Upper lobe of right lung (tissue), 1 donor: Measurements from ENCODE around the gene MGA. TPM values are rescaled to one million over a fixed set of nuclear protein-coding genes. Genes with fewer than 3 reads are reported as not detected.

ENCODE experiments used
- ATAC-seq: fragments of 200-7000 bp; cut with Tn5 transposase; one replicate; pipeline ENCODE4 v1.9.1; 2020; ENCODE audit warnings: mild to moderate bottlenecking, moderate library complexity
- DNase-seq: peaks from one replicate; pipeline ENCODE4 v3.0.0-alpha.2; 2020
- H3K27ac ChIP-seq: fragments of 200-600 bp; one replicate; pipeline ENCODE4 v1.8.0; 2022
- H3K27me3 ChIP-seq: fragments of 200-600 bp; one replicate; pipeline ENCODE4 v1.8.0; 2022; ENCODE audit warnings: mild to moderate bottlenecking
- H3K36me3 ChIP-seq: fragments of 200-600 bp; one replicate; pipeline ENCODE4 v1.8.0; 2022
- H3K4me1 ChIP-seq: fragments of 200-600 bp; one replicate; pipeline ENCODE4 v1.8.0; 2022
- H3K4me3 ChIP-seq: fragments of 200-600 bp; one replicate; pipeline ENCODE4 v1.8.0; 2022; ENCODE audit warnings: mild to moderate bottlenecking
- H3K9me3 ChIP-seq: fragments of 200-600 bp; one replicate; pipeline ENCODE4 v1.8.0; 2022
- CTCF ChIP-seq: fragments of 200-600 bp; IDR thresholded peaks from one replicate; pipeline ENCODE4 v1.8.0; 2022; ENCODE audit warnings: antibody characterized with exemption
- intact Hi-C: fragments of 100-400 bp; cut with DNase I; formaldehyde crosslinking; loops from one replicate; pipeline ENCODE4 v1.11.0; 2022
- total RNA-seq: library from RNA; stranded (reverse); fragmentation: NEBNext Ultra II Directional; extraction: Animal tissue kit (Norgen Biotek cat#: 25700); gene quantifications from one replicate; pipeline ENCODE4 v1.2.1, GENCODE V29; 2021
- donor health status: DM: no; HTN: yes; CAD: no; lungs with severe emphysema.

MGA gene
- total RNA-seq, 1 donor from 2014 or later: 39.2 TPM

- H3K36me3 ChIP-seq: peaks cover 19% of the 10 kb centered on the region
- DNase-seq: no peak
- no peak for TF ChIP-seq CTCF
These were observed 148.9 kb downstream of the MGA start for GRCh38 chr15:41809121-41809520.

GRCh38 chr15:41809526-41810220, 149.5 kb downstream of the MGA start:
- Histone ChIP-seq H3K4me3 (no peak overlapping the region), H3K27ac (no peak overlapping the region), H3K36me3 (peaks cover 24% of the 10 kb centered on the region), H3K4me1 (no peaks in the 10 kb centered on the region), H3K27me3 (no peaks in the 10 kb centered on the region), H3K9me3 (no peaks in the 10 kb centered on the region)
- no peak for DNase-seq
- intact Hi-C loops: loop anchor here (5.0 kb wide), 1 partner anchor 37 kb away; the partner anchor contains the start of gene MAPKBP1
- no peak for TF ChIP-seq CTCF
- no peak for ATAC-seq

More at GRCh38 chr15:41809121-41809520, 148.9 kb downstream of the MGA start:
- Histone ChIP-seq H3K9me3 (no peaks in the 10 kb centered on the region), H3K27me3 (no peaks in the 10 kb centered on the region), H3K4me1 (no peaks in the 10 kb centered on the region), H3K27ac (no peak overlapping the region), H3K4me3 (no peak overlapping the region)
- no peak for ATAC-seq
- intact Hi-C loops: no loop called here

- H3K9me3 ChIP-seq: no peaks in the 10 kb centered on the region
- TF ChIP-seq CTCF: no peak
- DNase-seq (no peak), ATAC-seq (no peak)
- H3K4me3 ChIP-seq: no peak overlapping the region
- peaks cover 33% of the 10 kb centered on the region for H3K36me3 ChIP-seq
- intact Hi-C loops: loop anchor here (5.0 kb wide), 1 partner anchor 39 kb away; the partner anchor contains the start of gene MAPKBP1
- no peak overlapping the region for H3K27ac ChIP-seq
- no peaks in the 10 kb centered on the region for H3K4me1 ChIP-seq
- no peaks in the 10 kb centered on the region for H3K27me3 ChIP-seq
These were observed 150.6 kb downstream of the MGA start for GRCh38 chr15:41810651-41811431.

GRCh38 chr15:41811432-41812195, 151.4 kb downstream of the MGA start:
- Histone ChIP-seq H3K4me1 (no peaks in the 10 kb centered on the region), H3K27me3 (no peaks in the 10 kb centered on the region), H3K36me3 (peaks cover 41% of the 10 kb centered on the region), H3K4me3 (no peak overlapping the region), H3K9me3 (no peaks in the 10 kb centered on the region), H3K27ac (no peak overlapping the region)
- peak; percentile 89 for DNase-seq
- intact Hi-C loops: loop anchor here (5.0 kb wide), 1 partner anchor 39 kb away; the partner anchor contains the start of gene MAPKBP1
- ATAC-seq: peak; percentile 93
- TF ChIP-seq CTCF: peak; percentile 90

- no peak overlapping the region for H3K27ac ChIP-seq
- no peaks in the 10 kb centered on the region for H3K27me3 ChIP-seq
- peaks cover 50% of the 10 kb centered on the region for H3K36me3 ChIP-seq
- no peaks in the 10 kb centered on the region for H3K9me3 ChIP-seq
- H3K4me3 ChIP-seq: no peak overlapping the region
- H3K4me1 ChIP-seq: no peaks in the 10 kb centered on the region
- DNase-seq: no peak
- no peak for ATAC-seq
- TF ChIP-seq CTCF: no peak
- intact Hi-C loops: loop anchor here (5.0 kb wide), 1 partner anchor 41 kb away; the partner anchor contains the start of gene MAPKBP1
These were observed 152.7 kb downstream of the MGA start for GRCh38 chr15:41812820-41813375.
